ENCODE measurements around the gene GRAMD2A.

Gene GRAMD2A

DNA sequence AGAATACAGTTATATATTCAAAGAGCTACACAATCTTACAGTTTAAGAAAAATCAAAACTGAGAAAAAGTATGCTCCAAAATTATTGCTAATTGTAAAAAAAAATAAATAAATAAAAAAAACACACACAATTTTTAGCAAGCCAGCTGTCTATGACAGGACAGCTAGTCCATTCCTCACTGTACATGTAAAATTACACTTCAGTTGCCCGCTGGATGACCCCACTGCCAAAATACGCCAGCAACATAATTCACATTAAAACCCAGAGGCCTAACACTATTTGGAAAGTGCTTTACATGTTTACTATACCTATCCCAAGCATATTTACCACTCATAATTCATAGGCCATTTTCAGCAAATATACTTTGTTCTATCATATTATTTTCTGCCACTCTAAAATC lies 85.5 kb downstream of the GRAMD2A start:
- no peaks in the 10 kb centered on the region for H3K9me3 ChIP-seq (ENCODE audit: severe bottlenecking)
- TF ChIP-seq, protein P1, sequence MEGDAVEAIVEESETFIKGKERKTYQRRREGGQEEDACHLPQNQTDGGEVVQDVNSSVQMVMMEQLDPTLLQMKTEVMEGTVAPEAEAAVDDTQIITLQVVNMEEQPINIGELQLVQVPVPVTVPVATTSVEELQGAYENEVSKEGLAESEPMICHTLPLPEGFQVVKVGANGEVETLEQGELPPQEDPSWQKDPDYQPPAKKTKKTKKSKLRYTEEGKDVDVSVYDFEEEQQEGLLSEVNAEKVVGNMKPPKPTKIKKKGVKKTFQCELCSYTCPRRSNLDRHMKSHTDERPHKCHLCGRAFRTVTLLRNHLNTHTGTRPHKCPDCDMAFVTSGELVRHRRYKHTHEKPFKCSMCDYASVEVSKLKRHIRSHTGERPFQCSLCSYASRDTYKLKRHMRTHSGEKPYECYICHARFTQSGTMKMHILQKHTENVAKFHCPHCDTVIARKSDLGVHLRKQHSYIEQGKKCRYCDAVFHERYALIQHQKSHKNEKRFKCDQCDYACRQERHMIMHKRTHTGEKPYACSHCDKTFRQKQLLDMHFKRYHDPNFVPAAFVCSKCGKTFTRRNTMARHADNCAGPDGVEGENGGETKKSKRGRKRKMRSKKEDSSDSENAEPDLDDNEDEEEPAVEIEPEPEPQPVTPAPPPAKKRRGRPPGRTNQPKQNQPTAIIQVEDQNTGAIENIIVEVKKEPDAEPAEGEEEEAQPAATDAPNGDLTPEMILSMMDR (IDR thresholded peaks at IDR 0.05; ENCODE audit: poor library complexity, severe bottlenecking), result no peak
- H3K27ac ChIP-seq (ENCODE audit: poor library complexity, severe bottlenecking), result no peak overlapping the region
- no peaks in the 10 kb centered on the region for H3K36me3 ChIP-seq (ENCODE audit: low read depth)
- no peak overlapping the region for H3K4me3 ChIP-seq (ENCODE audit: severe bottlenecking)
- H3K4me1 ChIP-seq (ENCODE audit: insufficient read depth, poor library complexity, severe bottlenecking), result peaks cover 11% of the 10 kb centered on the region
- DNase-seq (ENCODE audit: low spot score), result no peak
- no peaks in the 10 kb centered on the region for H3K27me3 ChIP-seq (ENCODE audit: insufficient read depth, poor library complexity, severe bottlenecking)
- ATAC-seq (ENCODE audit: low read depth), result no peak

DNA sequence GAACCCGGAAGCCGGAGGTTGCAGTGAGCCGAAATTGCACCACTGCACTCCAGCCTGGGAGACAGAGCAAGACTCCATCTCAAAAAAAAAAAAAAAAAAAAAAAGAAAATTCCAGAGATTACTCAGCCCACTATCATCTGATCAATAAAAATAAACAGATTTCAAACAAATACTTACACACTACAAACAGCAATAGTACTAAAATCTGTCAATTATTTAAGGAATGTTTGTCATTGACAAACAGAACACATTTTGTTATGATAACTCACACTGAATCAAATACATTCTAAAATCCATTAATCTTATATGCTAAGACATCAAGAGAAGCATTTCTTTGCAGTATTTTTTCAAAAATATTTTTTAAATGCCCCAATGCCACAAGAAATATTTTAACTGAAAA lies 87.2 kb downstream of the GRAMD2A start:
- H3K4me3 ChIP-seq (ENCODE audit: severe bottlenecking), result no peak overlapping the region
- H3K4me1 ChIP-seq (ENCODE audit: insufficient read depth, poor library complexity, severe bottlenecking), result peaks cover 9% of the 10 kb centered on the region
- H3K27me3 ChIP-seq (ENCODE audit: insufficient read depth, poor library complexity, severe bottlenecking), result no peaks in the 10 kb centered on the region
- TF ChIP-seq, protein P1 (IDR thresholded peaks at IDR 0.05; ENCODE audit: poor library complexity, severe bottlenecking), result no peak
- ATAC-seq (ENCODE audit: low read depth) (no peak), DNase-seq (ENCODE audit: low spot score) (no peak)
- no peaks in the 10 kb centered on the region for H3K9me3 ChIP-seq (ENCODE audit: severe bottlenecking)
- H3K27ac ChIP-seq (ENCODE audit: poor library complexity, severe bottlenecking), result no peak overlapping the region
- peaks cover 3% of the 10 kb centered on the region; the same call in 1 of the 2 replicates for H3K36me3 ChIP-seq (ENCODE audit: low read depth)
